NCI-H446 (cell line): ENCODE measurements around the gene RUSC1.
A peak's percentile ranks its signal among the peaks of the same experiment; 100 is the strongest.
"Not testable (repeated sequence)": the region's sequence is repeated elsewhere in the genome, so short reads cannot be mapped to it uniquely, and the experiment has no call there.

Experiments
- DNase-seq, 2 experiments: peaks; one replicate each; lab custom pipeline; 2025; lab: John Stamatoyannopoulos, UW

The RUSC1 gene

DNA sequence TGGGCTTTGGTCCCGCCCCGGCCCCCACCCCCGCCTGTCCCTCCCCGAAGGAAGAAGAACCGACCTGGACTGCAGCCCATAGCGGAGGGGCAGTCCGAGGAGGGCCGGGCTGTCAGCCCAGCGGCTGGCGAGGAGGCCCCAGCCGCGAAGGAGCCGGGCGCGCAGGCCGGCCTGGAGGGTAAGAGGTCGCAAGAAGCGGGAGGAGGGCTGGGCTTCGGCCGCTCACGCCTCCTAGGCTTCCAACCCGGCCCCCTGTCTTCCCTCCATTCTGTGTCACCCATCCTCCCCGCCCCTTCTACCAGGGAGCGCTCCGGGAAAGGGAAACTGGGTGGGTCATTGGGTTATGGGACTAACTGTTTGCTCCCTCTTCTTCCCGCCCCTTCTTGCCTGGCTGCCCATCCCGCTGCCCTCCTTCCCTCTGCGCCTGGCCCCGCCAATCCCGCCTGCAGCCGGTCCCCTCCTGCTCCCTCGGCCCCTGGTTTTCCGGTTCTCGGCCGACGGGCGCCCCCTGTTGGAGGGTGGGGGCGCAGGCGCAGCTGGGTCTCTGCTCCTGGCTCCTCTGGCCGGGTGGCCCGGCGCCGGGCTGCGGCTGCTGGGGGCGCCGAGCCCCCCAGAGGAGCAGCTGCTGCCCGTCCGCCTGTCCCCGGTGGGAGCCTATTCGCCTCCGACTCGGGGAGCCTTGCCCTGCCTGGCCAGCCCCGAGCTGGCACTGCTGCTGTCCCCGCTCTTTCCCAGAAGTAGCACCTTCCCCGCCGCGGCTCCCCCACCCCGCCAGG, 2.4 kb downstream of the RUSC1 start:
- DNase-seq: peak; percentile 83 to 89

DNA sequence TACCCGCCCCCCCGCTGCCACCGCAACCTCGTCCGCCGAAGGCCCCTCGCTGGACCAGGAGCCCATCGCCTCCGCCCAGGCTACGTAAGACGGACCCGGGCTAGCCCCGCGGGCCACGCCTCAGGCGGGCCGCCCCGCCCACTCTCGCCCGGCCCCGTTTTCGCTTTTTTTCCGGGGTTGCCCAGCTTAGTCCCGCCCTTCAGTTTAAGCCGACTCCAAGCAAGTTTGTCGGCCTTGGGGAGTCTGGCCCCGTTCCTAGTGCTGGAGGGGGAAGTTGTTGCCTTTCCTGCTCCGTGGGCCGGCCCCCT, 3.0 kb downstream of the RUSC1 start:
- DNase-seq: peak; percentile 75 to 92

DNA sequence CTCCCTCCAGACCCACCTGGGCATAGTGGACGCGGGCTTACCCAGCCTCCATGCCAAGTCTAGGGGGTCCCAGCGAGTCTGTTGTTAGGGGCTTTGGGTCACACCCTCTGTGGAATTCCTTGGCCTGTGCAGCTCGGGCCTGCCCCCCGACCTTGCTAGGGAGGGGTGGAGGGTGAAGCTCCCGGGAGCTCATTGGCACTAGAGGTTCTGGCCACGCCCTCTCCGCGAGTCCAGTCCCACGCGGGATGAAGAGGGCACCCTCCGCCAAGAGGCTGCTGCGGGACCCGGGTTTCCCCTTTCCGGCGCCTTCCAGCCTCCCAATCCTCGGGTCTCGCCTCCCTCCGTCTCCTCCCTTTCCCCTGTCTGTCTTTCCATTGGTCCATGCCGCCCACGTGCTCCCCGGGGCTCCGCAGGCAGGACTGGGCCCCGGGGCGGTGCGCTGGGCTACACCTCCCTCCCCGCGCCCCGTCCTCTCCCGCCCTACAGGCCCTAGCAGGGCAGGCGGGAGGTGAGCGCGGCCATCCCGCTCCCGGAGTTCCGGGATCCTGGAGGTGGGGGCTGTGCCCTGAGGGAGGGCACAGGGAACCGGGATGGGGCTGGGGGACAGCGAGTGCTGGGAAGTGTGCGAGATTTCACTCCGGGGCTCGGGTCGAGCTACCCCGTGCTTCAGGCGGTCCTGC, 3.5 kb downstream of the RUSC1 start:
- DNase-seq: peak; percentile 92 to 98

DNA sequence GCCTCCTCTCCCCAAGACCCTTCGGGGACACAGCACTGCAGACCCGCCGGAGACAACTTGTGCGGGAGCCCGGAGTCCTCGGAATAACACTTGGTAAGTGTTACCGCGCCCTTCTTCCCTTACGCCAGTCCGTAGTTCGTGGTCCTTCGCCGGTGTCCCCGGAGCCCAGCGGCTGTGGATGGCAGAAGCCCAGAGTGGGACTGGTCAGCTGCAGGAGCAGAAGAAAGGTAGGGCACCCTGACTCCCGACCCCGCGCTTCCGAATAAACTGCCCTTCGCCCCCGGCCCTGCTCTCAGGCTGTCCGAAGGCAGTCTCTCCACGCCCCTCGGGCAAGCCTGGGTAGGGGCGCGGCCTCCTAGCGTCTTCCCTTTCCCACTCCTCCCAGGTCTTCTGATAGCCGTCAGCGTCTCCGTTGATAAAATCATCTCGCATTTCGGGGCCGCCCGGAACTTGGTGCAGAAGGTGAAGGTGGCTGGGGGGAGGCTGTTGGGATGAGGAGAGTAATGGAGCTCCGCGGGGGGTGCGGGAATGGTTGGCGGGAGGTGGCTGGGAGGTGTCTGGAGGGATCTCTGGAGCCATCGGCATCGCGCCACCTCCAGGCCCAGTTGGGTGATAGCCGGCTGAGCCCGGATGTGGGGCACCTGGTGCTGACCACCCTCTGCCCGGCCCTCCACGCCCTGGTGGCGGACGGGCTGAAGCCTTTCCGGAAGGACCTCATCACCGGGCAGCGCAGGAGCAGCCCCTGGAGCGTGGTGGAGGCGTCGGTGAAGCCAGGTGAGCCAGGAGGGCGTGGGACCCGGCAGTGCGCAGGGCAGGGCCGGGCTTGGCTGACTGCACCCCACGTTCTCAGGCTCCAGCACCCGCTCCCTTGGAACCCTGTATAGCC, 4.3 kb downstream of the RUSC1 start:
- peak in 1 of 2 experiments; percentile 58 for DNase-seq

DNA sequence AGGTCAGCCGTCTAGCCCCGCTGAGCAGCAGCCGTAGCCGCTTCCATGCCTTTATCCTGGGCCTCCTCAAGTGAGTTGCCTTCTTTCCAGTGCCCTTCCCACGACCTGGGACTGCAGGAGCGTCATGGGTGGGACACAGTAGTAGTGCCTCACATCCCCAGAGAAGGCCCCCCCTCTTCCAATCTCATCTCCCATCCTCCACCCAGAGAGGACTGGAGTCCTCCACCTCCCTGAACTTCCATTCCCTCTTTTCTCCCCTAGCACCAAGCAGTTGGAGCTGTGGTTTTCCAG, 4.9 kb downstream of the RUSC1 start:
- no peak for DNase-seq

DNA sequence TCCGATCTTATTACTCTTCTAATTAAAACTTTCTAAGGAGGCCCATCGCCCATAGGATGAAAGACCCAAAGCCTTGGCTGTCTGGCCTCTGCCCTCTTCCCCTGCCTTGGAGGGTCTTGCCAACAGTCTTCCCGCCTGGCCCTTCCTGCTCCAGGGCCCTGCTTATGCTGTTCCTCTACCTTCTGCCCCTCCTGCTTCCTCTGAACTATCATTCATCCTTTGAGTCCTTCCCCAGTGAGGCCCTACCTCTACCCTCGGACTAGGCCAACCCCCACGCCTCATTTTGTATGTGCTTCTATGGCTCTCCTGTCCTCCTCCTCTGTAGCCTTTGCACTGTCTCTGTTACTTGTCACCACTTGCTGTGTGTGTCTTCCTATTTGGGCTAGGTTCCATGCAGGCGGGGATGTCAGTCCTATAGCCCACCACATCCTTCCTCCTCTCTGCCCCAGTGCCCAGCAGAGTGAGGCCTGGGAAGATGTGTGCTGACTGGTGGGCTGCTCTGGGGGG, 5.4 kb downstream of the RUSC1 start:
- DNase-seq: no peak

DNA sequence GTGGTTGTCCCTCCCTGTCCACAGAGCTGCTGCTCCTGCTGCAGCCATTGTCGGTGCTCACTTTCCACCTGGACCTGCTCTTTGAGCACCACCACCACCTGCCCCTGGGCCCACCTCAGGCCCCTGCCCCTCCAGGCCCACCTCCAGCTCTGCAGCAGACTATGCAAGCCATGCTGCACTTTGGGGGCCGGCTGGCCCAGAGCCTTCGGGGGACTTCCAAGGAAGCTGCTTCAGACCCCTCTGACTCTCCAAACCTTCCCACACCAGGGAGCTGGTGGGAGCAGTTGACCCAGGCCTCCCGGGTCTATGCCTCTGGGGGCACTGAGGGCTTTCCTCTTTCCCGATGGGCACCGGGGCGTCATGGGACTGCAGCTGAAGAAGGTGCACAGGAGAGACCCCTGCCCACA, 5.9 kb downstream of the RUSC1 start:
- no peak for DNase-seq

DNA sequence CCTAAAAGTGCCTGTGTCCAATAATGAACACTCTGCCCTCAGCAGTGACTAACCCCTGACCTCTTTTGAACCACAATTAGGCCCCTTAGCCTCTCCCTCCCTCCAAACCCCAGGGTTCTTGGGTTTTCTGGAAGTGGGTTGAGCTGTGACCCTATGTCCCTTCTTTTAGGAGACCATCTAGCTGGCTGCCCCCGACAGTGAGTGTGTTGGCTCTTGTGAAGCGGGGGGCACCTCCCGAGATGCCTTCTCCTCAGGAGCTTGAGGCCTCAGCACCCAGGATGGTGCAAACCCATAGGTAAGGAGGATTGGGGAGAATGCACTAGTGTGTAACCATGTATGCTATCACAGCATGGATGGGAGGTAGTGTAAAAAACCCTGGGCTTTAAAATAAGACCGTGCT, 7.3 kb downstream of the RUSC1 start:
- no peak for DNase-seq

DNA sequence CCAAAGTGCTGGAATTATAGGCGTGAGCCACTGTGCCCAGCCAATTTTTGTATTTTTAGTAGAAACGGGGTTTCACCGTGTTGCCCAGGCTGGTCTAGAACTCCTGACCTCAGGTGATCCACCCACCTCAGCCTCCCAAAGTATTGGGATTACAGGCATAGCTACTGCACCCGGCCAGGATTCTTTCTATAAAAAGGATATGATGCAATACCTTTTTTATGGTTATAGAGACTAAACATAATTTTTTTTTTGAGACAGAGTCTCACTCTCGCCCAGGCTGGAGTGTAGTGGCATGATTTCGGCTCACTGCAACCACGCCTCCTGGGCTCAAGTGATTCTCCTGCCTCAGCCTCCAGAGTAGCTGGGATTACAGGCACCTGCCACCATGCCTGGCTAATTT, 8.2 kb downstream of the RUSC1 start:
- not testable (repeated sequence) for DNase-seq

DNA sequence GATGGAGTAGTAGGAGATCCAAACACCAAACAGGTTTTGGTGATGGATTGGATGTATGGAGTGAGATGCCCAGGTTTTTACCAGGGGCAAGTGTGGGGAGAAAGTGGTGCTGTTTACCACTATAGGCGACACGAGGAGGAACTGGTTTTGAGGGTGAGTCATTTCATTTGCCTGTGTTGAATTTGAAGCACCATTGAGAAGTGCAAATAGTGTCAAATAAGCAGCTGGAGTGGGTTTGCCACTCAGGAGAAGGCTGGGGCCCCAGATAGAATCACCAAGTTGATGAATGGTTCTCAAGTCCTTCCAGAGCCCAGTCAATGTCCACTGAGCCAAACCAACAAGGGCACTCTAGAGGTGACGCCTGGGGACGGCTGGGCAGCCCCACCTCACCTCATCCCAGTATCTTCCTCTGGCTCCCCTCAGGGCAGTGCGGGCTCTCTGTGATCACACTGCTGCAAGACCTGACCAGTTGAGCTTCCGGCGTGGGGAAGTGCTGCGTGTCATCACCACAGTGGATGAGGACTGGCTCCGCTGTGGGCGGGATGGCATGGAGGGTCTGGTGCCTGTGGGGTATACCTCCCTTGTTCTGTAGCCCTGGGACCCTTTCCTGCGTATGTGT, 9.4 kb downstream of the RUSC1 start:
- no peak for DNase-seq

DNA sequence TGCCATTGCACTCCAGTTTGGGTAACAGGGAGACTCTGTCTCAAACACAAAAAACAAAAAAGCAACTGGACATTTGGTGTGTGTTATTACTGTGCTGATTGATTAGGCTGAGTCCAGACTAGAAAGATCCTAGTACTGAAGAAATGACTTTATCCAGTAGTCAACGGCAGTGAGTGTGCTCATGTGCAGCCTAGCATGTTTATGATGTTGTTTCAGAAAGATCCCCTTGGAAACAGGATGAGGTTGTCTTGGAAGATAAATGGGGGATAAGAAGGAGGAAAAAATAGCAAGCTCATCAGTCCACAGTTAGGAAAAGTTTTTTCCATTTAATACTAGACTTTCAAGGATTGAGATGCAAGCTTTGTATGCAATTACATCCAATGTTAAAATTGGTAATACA, 14.3 kb downstream of the RUSC1 start:
- DNase-seq: no peak

DNA sequence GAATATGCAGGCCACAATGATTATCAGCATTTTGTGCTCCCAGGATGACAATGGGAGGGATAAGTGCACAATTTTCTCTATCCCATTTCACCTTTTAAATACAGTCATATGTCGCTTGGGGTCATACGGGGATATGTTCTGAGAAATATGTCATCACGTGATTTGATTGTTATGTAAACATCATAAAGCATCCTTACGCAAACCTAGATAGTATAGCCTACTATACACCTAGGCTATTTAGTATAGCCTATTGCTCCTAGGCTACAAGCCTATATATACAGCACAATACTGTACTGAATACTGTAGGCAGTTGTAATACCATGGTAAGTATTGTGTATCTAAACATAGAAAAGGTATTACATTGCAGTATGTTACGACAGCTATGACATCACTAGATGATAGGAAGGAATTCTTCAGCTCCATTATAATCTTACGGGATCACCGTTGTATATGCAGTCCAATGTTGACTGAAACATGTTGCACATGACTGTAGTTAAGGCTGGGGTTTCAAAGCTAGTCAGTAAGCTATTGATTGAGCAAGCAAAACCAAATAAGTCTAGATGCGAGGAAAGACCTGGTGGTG, 18.9 kb downstream of the RUSC1 start:
- no peak for DNase-seq

DNA sequence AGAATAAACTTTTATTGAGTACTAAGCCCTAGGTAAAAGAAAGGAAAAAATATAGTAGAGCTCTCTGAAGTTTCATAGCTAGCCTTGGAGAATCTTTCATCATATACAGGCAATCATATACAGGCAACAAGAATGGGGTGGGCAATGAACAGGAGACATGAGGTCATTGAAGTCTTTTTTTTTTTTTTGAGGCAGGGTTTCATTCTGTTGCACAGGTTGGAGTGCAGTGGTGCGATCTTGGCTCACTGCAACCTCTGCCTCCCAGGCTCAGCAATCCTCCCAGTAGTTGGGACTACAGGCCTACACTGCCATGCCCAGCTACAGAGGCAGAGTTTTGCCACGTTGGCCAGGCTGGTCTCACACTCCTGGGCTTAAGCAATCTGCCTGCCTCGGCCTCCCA, 22.1 kb downstream of the RUSC1 start:
- no peak for DNase-seq

DNA sequence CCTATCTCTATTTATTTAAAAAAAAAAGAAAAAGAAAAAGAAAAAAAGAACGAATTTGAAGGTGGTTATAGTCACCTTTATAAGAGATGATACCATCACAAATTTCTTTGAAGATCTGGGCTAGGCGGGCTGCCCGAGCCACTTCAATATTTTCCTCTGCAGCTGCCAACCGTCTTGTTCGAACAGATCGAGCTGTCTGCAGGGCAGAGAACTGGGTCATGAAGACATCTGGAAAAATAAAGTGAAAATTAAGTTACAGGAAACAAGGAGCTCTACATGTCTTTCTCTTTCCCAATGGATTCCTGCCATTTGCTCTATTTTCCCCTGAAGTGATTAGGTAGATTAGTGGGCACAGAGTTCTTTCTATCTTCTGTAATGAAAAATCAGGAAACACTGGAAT, 31.9 kb downstream of the RUSC1 start:
- no peak for DNase-seq

DNA sequence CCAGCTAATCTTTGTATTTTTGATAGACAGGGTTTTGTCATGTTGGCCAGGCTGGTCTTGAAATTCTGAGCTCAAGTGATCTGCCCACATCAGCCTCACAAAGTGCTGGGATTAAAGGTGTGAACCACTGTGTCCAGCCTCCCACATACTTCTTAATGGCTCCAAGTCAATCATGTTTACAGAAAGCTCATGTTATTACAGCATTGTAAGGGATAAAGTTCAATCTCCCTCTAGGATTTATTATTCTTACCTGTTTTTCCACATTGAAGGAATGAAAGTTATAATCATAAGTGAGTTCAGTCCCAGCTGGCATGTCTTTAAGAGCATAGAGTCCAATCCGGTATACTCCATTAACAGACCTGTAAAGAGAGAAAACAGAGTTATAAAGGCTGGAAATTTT, 39.4 kb downstream of the RUSC1 start:
- DNase-seq: no peak

DNA sequence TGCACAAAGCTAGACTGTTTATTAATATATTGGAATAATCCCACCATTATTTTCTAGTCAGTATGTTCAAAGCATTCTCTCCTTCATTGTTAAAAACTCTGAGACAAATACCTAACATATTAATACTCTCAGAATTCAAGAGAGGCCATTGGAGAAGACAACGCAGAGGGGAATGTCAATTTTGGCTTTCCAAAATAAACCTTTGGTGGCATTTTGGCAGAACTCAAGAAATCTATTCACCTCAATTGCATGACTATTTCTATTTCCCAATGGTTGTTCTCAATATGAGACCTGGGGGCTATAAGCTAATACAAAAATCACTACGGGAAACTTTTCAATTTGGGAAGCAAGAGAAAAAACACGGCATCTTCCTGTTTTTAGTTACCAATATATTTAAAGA, 58.5 kb downstream of the RUSC1 start:
- no peak for DNase-seq

DNA sequence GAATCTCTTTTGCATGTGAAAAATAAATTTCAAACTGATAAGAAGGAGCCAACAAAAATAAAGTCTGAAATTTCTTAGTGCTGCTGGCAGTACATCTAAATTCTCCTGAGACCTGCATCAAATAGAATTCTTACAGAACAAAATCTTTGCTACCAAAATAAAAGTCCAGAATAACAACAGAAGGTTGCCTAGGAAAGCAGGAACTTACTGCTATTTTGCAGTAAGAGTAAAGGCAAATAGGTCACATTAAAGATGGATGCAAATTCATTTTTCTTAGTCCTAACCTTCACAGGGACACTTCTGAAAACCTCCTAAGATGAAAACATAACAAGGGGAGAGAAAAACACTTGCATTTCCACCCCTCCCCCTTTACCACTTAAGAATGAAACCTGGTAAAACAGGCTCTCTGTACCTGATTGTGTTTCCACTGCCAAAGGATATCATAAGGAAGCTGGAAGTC, 59.0 kb downstream of the RUSC1 start:
- DNase-seq: peak in 1 of 2 experiments; percentile 19
